ENCODE results near the gene USB1. TPM values are rescaled to one million over a fixed set of nuclear protein-coding genes. Genes with fewer than 3 reads are reported as not detected.

The USB1 gene
- total and polyA plus RNA-seq, 4 donors, result 14.7 to 72.7 (median 38.7) TPM

DNA sequence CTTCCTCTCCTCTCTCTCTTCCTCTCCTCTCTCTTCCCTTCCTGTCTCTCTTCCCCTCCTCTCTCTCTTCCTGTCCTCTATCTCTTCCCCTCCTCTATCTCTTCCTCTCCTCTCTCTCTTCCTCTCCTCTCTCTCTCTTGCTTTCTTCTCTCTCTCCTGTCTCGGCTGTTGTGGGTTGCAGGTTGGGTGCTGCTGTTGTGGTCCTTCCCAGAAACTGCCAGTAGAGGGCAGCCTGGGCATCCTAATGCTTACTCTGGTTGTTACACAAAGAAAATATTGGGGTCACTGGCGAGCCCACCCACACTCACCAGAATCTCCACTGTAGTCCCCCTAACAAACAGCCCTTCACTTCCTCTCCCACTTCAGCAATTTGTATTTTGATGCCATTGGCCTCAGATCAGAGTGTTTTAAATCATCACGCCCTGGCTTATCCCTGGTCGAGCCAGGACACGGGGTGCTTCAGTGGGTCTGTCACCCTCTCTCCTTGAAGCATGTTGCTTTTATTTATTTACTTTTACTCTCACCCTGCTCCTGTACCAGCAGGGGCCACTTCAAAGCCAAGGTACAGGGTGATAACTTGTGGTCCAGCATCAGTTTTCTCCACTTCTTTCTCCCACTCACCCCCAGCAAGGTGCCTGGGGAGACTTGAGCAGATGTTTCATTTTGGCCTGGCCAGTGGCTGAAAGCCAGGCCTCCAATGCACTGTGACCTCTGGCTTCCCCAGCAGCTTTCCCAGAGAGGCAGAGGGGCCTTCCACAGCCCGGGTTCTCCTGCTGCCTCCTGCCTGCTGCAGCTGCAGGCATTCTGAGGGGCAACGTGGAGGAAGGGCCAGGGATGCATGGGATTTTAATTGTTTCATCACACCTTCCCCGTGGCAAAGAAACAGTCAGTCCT lies 19.7 kb downstream of the USB1 start:
- DNase-seq (peak; percentile 72 to 73 (median 73)), ATAC-seq (ENCODE audit: insufficient read depth, low FRiP score) (no peak)
- Histone ChIP-seq H3K36me3 (ENCODE audit: control insufficient read depth in 4 of 4, insufficient read depth in 4 of 4, low read length in 4 of 4) (peaks cover 0 to 8% (median 0%) of the 10 kb centered on the region in 4 donors), H3K4me3 (no peak overlapping the region), H3K9me3 (ENCODE audit: control insufficient read depth in 4 of 4, insufficient read depth in 3 of 4, low read length in 3 of 4) (no peaks in the 10 kb centered on the region), H3K27ac (ENCODE audit: low read depth in 1 of 2, low read length in 1 of 2) (no peak overlapping the region), H3K27me3 (ENCODE audit: control insufficient read depth in 3 of 3, insufficient read depth in 3 of 3, low read length in 2 of 3) (no peaks in the 10 kb centered on the region), H3K4me1 (ENCODE audit: control insufficient read depth in 5 of 5, insufficient read depth in 5 of 5, low read length in 5 of 5) (peaks cover 0 to 53% (median 16%) of the 10 kb centered on the region in 5 donors), H3K9ac (ENCODE audit: insufficient read depth in 1 of 2, low read length in 2 of 2) (no peak overlapping the region)
- 59 to 67% methylated on average over 8 of the region's 8 CpGs for WGBS, 2 donors
- TF ChIP-seq, protein P1, sequence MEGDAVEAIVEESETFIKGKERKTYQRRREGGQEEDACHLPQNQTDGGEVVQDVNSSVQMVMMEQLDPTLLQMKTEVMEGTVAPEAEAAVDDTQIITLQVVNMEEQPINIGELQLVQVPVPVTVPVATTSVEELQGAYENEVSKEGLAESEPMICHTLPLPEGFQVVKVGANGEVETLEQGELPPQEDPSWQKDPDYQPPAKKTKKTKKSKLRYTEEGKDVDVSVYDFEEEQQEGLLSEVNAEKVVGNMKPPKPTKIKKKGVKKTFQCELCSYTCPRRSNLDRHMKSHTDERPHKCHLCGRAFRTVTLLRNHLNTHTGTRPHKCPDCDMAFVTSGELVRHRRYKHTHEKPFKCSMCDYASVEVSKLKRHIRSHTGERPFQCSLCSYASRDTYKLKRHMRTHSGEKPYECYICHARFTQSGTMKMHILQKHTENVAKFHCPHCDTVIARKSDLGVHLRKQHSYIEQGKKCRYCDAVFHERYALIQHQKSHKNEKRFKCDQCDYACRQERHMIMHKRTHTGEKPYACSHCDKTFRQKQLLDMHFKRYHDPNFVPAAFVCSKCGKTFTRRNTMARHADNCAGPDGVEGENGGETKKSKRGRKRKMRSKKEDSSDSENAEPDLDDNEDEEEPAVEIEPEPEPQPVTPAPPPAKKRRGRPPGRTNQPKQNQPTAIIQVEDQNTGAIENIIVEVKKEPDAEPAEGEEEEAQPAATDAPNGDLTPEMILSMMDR (IDR thresholded peaks at IDR 0.05; ENCODE audit: control extremely low read depth, extremely low read depth), result peak; percentile 70

DNA sequence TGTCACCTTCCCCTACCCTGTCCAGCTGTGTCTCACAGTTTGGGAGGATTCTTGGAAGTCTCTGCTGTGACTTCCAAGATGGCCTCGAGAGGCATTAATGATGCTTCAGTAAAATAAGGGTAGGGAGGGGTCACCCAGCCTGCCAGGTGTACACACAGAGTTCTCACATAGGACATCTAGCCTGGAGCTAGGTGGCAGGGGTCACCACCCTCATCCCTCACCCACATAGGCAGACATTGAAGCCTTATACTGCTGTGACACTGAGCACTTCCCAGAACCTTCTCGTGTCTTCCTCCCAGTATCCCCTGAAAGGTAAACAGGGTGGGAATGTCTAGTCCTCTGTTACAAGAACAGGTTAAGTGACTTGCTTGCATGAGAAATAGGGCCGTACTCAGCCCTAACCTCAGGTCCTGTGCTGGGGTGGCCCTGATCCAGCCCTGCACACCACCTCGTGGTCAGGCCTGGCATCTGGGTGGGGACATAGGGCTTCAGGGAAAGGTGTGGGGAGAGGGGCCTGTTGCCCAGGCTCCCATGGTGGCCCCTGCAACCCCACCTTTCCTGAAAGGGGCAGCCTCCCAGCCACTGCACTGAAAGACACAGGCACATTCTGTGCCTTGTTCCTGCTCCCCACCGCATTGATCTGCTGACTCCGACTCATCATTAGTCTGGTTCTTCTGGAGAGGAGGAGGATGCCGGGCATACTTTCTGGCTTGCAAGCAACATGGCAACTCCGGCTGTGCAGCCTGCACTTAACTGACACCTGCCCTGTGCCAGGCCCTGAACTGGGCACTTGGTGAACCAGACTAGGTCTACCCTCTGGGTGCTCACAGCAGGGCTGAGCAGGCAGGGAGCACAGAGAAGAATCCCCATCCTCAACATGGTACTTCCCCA lies 20.7 kb downstream of the USB1 start:
- H3K27me3 ChIP-seq (ENCODE audit: control insufficient read depth in 3 of 3, insufficient read depth in 3 of 3, low read length in 2 of 3), result no peaks in the 10 kb centered on the region
- H3K9ac ChIP-seq (ENCODE audit: insufficient read depth in 1 of 2, low read length in 2 of 2), result no peak overlapping the region
- H3K36me3 ChIP-seq (ENCODE audit: control insufficient read depth in 4 of 4, insufficient read depth in 4 of 4, low read length in 4 of 4), result peaks cover 0 to 8% (median 0%) of the 10 kb centered on the region in 4 donors
- DNase-seq, result no peak
- ATAC-seq (ENCODE audit: insufficient read depth, low FRiP score), result no peak
- WGBS, 2 donors, result 68 to 81% methylated on average over 8 of the region's 8 CpGs
- peaks cover 0 to 58% (median 19%) of the 10 kb centered on the region in 5 donors for H3K4me1 ChIP-seq (ENCODE audit: control insufficient read depth in 5 of 5, insufficient read depth in 5 of 5, low read length in 5 of 5)
- TF ChIP-seq, protein P1 (IDR thresholded peaks at IDR 0.05; ENCODE audit: control extremely low read depth, extremely low read depth), result no peak
- no peak overlapping the region for H3K4me3 ChIP-seq
- peak overlapping the region in 1 of 2 donors; percentile 46 for H3K27ac ChIP-seq (ENCODE audit: low read depth in 1 of 2, low read length in 1 of 2)
- no peaks in the 10 kb centered on the region for H3K9me3 ChIP-seq (ENCODE audit: control insufficient read depth in 4 of 4, insufficient read depth in 3 of 4, low read length in 3 of 4)

DNA sequence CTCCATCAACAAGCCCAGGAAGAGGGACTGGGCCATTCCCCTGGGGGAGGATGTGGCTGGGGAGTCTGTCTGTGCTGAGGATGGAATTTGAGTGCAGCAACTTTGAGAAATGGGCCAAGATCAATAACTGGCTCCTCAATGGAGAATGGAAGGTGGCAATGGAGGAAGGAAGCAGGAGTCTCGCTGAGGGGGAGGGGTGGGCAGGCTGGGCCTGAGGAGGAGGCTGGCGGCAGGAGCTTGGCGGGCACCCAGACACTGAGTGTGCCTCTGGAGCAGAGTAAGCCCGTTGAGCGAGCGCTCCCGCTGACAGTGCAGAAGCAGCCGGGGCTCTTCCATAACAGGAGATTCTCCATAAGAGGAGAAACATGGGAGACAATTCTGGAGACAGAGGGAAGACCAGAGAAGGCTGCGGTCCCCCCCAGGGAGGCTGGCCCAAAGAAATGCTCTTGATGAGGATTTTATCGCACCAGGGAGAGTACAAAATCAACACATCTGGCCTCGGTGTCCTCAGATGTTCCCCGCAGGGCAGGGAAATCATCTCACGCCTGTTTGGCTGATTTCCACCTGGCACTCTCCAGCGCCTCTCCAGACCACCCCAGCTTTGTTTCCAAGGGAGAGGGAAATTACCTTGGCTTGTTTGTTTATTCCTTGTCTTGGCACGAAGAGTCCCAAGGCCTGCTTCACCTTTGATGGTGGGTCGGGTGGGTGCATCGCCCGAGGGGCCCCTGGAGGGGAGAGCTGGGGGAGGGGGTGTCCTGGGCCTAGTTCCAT lies 21.6 kb downstream of the USB1 start:
- WGBS, 2 donors, result 22 to 41% methylated on average over 18 of the region's 18 CpGs
- Histone ChIP-seq H3K4me3 (no peak overlapping the region), H3K9me3 (ENCODE audit: control insufficient read depth in 4 of 4, insufficient read depth in 3 of 4, low read length in 3 of 4) (no peaks in the 10 kb centered on the region), H3K36me3 (ENCODE audit: control insufficient read depth in 4 of 4, insufficient read depth in 4 of 4, low read length in 4 of 4) (peaks cover 0 to 6% (median 0%) of the 10 kb centered on the region in 4 donors), H3K4me1 (ENCODE audit: control insufficient read depth in 5 of 5, insufficient read depth in 5 of 5, low read length in 5 of 5) (peaks cover 2 to 65% (median 23%) of the 10 kb centered on the region in 5 donors), H3K27ac (ENCODE audit: low read depth in 1 of 2, low read length in 1 of 2) (peak overlapping the region; percentile 35 to 46), H3K9ac (ENCODE audit: insufficient read depth in 1 of 2, low read length in 2 of 2) (no peak overlapping the region), H3K27me3 (ENCODE audit: control insufficient read depth in 3 of 3, insufficient read depth in 3 of 3, low read length in 2 of 3) (no peaks in the 10 kb centered on the region)
- no peak for ATAC-seq (ENCODE audit: insufficient read depth, low FRiP score)
- TF ChIP-seq, protein P1 (IDR thresholded peaks at IDR 0.05; ENCODE audit: control extremely low read depth, extremely low read depth), result no peak
- peak; percentile 82 to 90 (median 87) for DNase-seq
